Measurements from ENCODE around the gene G6PC3. TPM values are rescaled to one million over a fixed set of nuclear protein-coding genes. Genes with fewer than 3 reads are reported as not detected.

Gene G6PC3
- total RNA-seq, 6 experiments from 2014 or later, result 5.9 to 24.2 (median 9.9) TPM

- intact Hi-C loops (cut with DNase I), result no loop called here
- peak overlapping the region; percentile 65 to 88 (median 70) for H3K4me3 ChIP-seq
- H3K36me3 ChIP-seq, result no peaks in the 10 kb centered on the region
- H3K4me1 ChIP-seq, result peaks cover 0 to 31% (median 8%) of the 10 kb centered on the region in 4 donors
- TF ChIP-seq, protein P1, sequence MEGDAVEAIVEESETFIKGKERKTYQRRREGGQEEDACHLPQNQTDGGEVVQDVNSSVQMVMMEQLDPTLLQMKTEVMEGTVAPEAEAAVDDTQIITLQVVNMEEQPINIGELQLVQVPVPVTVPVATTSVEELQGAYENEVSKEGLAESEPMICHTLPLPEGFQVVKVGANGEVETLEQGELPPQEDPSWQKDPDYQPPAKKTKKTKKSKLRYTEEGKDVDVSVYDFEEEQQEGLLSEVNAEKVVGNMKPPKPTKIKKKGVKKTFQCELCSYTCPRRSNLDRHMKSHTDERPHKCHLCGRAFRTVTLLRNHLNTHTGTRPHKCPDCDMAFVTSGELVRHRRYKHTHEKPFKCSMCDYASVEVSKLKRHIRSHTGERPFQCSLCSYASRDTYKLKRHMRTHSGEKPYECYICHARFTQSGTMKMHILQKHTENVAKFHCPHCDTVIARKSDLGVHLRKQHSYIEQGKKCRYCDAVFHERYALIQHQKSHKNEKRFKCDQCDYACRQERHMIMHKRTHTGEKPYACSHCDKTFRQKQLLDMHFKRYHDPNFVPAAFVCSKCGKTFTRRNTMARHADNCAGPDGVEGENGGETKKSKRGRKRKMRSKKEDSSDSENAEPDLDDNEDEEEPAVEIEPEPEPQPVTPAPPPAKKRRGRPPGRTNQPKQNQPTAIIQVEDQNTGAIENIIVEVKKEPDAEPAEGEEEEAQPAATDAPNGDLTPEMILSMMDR (IDR thresholded peaks at IDR 0.05), result no peak
- TF ChIP-seq POLR2A (IDR thresholded peaks at IDR 0.05), result no peak
- ATAC-seq (no peak), DNase-seq (peak in 1 of 3 donors; percentile 25)
- no peaks in the 10 kb centered on the region for H3K27me3 ChIP-seq
- no peaks in the 10 kb centered on the region for H3K9me3 ChIP-seq
- peak overlapping the region; percentile 47 to 66 (median 63) for H3K27ac ChIP-seq
- WGBS (ENCODE audit: insufficient coverage, low coverage, low lambda C conversion rate, missing lambda C conversion rate), result 35% methylated on average over 7 of the region's 7 CpGs
These were observed 521 bp upstream of the G6PC3 start for GRCh38 chr17:44069974-44070454.

DNA sequence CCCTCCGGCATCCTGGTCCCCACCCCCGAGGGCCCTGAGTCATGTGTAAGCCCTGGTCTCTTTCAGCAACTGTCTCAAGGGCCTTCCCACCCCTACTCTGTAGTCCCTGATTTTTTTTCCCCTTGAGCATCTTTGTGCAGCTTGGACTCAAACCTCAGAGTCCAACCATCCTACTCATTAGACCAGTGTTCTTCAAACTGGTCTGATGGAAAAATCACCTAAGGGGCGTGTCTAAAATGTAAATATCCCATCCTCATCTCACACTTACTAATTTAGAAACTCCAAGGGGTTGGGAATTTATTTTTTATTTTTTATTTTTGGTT is 624 bp downstream of the G6PC3 start:
- H3K4me3 ChIP-seq, result peak overlapping the region; percentile 65 to 88 (median 70)
- H3K9me3 ChIP-seq, result no peaks in the 10 kb centered on the region
- peaks cover 0 to 2% (median 0%) of the 10 kb centered on the region in 4 donors for H3K36me3 ChIP-seq
- 1% methylated on average over 3 of the region's 3 CpGs for WGBS (ENCODE audit: insufficient coverage, low coverage, low lambda C conversion rate, missing lambda C conversion rate)
- intact Hi-C loops (cut with DNase I), result no loop called here
- H3K27ac ChIP-seq, result peak overlapping the region; percentile 51 to 86 (median 66)
- H3K27me3 ChIP-seq, result no peaks in the 10 kb centered on the region
- no peak for TF ChIP-seq POLR2A (IDR thresholded peaks at IDR 0.05)
- DNase-seq, result no peak
- ATAC-seq, result no peak
- peaks cover 0 to 28% (median 10%) of the 10 kb centered on the region in 4 donors for H3K4me1 ChIP-seq

DNA sequence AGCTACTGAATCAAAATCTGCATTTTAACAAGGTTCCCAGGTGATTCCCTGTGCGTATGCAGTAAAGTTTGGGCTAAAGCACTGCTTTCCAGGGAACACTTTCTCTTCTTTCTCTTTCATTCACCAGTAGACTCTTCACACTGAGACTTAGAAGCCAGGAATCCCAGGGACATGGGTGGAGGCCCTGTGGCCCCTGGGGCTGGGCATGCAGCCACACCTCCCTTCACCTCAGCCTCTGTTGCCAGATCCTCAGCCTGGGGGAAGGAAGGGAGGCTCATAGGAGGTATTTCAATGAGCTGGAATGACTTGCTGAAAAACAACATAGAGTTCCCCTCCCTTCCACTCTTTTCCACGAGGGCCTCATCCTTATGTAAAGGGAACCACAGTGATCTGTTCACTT is 1.2 kb downstream of the G6PC3 start:
- peak overlapping the region; percentile 65 to 88 (median 70) for H3K4me3 ChIP-seq
- H3K4me1 ChIP-seq, result peaks cover 0 to 32% (median 13%) of the 10 kb centered on the region in 4 donors
- DNase-seq (peak in 1 of 3 donors; percentile 34), ATAC-seq (no peak)
- H3K27ac ChIP-seq, result peak overlapping the region in 1 of 3 donors; percentile 86
- WGBS (ENCODE audit: insufficient coverage, low coverage, low lambda C conversion rate, missing lambda C conversion rate), result 21% methylated on average over 2 of the region's 2 CpGs
- no peaks in the 10 kb centered on the region for H3K9me3 ChIP-seq
- intact Hi-C loops (cut with DNase I), result no loop called here
- H3K27me3 ChIP-seq, result no peaks in the 10 kb centered on the region
- TF ChIP-seq, protein P1 (IDR thresholded peaks at IDR 0.05), result no peak
- TF ChIP-seq POLR2A (IDR thresholded peaks at IDR 0.05), result no peak
- peaks cover 0 to 2% (median 0%) of the 10 kb centered on the region in 4 donors for H3K36me3 ChIP-seq

DNA sequence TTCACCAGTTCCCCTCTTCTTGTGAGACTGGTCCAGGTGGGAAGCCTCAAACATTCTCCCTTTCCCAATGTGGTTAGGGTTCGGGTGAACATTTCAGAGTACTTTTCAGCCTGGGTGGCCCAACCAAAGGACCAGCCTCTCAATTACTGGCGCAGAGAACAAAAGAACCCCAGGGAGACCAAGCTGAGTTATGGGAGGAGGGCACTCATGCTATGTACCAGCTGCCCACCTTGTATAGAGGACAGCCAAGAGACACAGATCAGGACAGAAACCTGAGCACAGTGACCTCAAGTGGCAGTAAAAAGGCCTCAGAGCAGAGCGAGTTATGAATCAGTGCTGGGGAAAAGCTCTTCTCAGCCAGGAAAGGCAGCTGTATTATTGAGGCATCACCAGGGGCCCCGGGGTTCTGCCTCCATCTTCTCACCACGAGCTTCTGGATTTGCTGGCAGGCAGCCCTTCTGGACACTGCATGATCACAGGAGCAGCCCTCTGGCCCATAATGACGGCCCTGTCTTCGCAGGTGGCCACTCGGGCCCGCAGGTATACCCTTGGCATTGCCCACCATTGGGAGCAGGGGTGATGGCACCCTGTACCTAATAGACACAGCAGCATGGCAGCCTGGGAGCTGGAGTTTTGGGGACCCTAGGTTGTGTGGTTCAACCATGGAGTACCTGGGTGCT is 3.8 kb downstream of the G6PC3 start:
- H3K4me3 ChIP-seq, result no peak overlapping the region
- H3K27me3 ChIP-seq, result no peaks in the 10 kb centered on the region
- peaks cover 0 to 13% (median 3%) of the 10 kb centered on the region in 4 donors for H3K36me3 ChIP-seq
- WGBS (ENCODE audit: insufficient coverage, low coverage, low lambda C conversion rate, missing lambda C conversion rate), result no CpG with 5 or more reads among the region's 9 CpGs
- H3K9me3 ChIP-seq, result no peaks in the 10 kb centered on the region
- no peak for TF ChIP-seq POLR2A (IDR thresholded peaks at IDR 0.05)
- TF ChIP-seq, protein P1 (IDR thresholded peaks at IDR 0.05), result no peak
- H3K27ac ChIP-seq, result no peak overlapping the region
- no peak for DNase-seq
- peaks cover 0 to 32% (median 12%) of the 10 kb centered on the region in 4 donors for H3K4me1 ChIP-seq
- intact Hi-C loops (cut with DNase I), result no loop called here
- no peak for ATAC-seq

DNA sequence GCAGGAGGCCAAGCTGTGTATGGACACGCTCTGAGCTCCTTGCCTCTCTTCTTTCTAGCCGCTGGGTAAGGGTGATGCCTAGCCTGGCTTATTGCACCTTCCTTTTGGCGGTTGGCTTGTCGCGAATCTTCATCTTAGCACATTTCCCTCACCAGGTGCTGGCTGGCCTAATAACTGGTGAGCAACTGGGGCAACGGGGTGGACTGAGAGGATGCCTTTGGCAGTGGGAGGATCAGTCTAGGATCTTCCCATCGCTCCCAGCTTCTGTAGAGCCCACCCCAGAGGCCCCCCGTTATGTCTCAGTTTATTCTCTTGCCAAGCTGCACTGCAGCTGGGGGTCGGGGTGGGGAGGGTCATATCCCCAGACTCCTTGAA is 4.4 kb downstream of the G6PC3 start:
- intact Hi-C loops (cut with DNase I), result no loop called here
- TF ChIP-seq, protein P1 (IDR thresholded peaks at IDR 0.05), result no peak
- TF ChIP-seq POLR2A (IDR thresholded peaks at IDR 0.05), result no peak
- DNase-seq, result no peak
- 90% methylated on average over 5 of the region's 9 CpGs for WGBS (ENCODE audit: insufficient coverage, low coverage, low lambda C conversion rate, missing lambda C conversion rate)
- no peak overlapping the region for H3K4me3 ChIP-seq
- no peak for ATAC-seq
- H3K27ac ChIP-seq, result no peak overlapping the region
- H3K36me3 ChIP-seq, result peaks cover 0 to 13% (median 3%) of the 10 kb centered on the region in 4 donors
- no peaks in the 10 kb centered on the region for H3K27me3 ChIP-seq
- H3K9me3 ChIP-seq, result no peaks in the 10 kb centered on the region
- peaks cover 0 to 29% (median 12%) of the 10 kb centered on the region in 4 donors for H3K4me1 ChIP-seq
